ENCODE data around the gene ADI1.
"Not testable (repeated sequence)": the region's sequence is repeated elsewhere in the genome, so short reads cannot be mapped to it uniquely, and the experiment has no call there.

The ADI1 gene

GRCh38 chr2:3518496-3519254, 656 bp downstream of the ADI1 start:
- TF ChIP-seq, protein P1, sequence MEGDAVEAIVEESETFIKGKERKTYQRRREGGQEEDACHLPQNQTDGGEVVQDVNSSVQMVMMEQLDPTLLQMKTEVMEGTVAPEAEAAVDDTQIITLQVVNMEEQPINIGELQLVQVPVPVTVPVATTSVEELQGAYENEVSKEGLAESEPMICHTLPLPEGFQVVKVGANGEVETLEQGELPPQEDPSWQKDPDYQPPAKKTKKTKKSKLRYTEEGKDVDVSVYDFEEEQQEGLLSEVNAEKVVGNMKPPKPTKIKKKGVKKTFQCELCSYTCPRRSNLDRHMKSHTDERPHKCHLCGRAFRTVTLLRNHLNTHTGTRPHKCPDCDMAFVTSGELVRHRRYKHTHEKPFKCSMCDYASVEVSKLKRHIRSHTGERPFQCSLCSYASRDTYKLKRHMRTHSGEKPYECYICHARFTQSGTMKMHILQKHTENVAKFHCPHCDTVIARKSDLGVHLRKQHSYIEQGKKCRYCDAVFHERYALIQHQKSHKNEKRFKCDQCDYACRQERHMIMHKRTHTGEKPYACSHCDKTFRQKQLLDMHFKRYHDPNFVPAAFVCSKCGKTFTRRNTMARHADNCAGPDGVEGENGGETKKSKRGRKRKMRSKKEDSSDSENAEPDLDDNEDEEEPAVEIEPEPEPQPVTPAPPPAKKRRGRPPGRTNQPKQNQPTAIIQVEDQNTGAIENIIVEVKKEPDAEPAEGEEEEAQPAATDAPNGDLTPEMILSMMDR (IDR thresholded peaks at IDR 0.05; ENCODE audit: insufficient read depth, missing control alignments), result no peak
- DNase-seq (ENCODE audit: insufficient read length, low spot score), result peak; percentile 95
- FAIRE-seq, result no peak

DNA sequence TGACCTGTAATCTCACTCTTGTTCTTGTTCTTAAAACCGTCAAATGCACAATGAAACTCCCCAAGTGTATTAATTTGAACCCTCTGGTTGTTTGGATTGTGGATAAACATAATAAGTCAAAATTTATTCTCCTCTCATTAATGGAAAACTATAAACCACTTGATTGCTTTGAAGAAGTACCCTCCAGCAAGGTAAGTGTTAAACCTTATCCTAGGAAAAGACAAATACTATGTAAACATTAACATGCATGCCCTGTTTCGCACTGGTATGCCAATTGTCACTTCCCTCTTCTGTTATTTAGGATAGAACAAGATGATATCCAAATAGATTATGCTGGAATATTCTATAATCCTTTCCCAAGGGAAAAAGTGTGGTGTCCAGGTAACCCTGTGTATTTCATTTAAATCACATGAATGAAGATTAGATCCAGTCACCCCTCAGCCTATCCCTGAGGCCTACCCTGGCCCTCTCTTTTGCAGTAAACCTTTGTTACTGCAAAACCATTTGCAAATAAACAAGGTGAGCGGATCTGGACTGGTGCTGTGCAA, 1.3 kb downstream of the ADI1 start:
- DNase-seq (ENCODE audit: insufficient read length, low spot score), result no peak
- no peak for FAIRE-seq
- TF ChIP-seq, protein P1 (IDR thresholded peaks at IDR 0.05; ENCODE audit: insufficient read depth, missing control alignments), result no peak

DNA sequence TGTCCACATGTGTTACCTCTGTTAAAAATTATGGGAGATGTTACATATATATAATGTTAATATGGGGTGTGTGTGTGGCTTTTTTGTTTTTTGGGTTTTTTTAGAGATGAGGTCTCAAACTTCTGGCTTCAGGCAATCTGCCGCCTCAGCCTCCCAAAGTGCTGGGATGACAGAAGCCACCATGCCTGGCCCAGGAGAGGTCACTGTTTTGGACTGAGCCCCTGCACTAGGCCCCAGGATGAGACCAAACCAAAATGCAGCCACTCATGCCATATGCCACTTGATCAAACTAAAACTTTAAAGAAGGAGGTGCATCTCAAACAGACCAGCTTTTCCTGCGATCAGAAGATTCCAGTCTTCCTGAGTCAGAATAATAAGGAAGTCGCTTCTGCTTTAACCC, 2.5 kb downstream of the ADI1 start:
- TF ChIP-seq, protein P1 (IDR thresholded peaks at IDR 0.05; ENCODE audit: insufficient read depth, missing control alignments), result no peak
- no peak for FAIRE-seq
- DNase-seq (ENCODE audit: insufficient read length, low spot score), result no peak

- not testable (repeated sequence) for FAIRE-seq; DNase-seq (ENCODE audit: insufficient read length, low spot score)
Measured at GRCh38 chr2:3515438-3515837, 3.9 kb downstream of the ADI1 start.

DNA sequence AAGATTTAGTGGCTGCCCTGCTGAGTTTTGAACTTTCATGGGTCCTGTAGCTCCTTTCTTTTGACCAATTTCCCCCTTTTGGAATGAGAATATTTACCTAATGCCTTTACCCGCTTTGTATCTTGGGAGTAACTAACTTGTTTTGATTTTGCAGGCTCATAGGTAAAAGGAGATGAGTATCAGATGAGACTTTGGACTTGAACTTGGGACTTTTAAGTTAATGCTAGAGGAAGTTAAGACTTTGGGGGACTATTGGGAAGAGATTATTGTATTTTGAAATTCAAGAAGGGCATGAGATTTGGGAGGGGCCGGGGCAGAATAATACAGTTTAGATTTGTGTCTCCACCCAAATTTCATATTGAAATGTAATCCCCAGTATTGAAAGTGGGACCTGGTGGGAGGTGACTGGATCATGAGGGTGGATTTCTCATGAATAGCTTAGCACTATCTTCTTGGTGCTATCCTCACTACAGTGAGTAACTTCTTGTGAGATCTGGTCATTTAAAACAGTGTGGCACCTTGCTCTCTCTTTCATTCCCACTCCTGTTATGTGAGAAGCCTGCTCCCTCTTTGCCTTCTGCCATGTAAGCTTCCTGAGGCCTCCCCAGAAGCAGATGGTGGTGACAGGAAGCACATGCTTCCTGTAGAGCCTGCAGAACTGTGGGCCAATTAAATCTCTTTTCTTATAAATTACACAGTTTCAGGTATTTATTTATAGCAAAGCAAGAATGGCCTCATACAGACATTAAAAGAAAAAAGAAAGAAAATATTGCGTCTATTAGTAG, 6.1 kb downstream of the ADI1 start:
- DNase-seq (ENCODE audit: insufficient read length, low spot score) (no peak), FAIRE-seq (no peak)
- TF ChIP-seq, protein P1 (IDR thresholded peaks at IDR 0.05; ENCODE audit: insufficient read depth, missing control alignments), result no peak

GRCh38 chr2:3512086-3512485, 7.2 kb downstream of the ADI1 start:
- TF ChIP-seq, protein P1 (IDR thresholded peaks at IDR 0.05; ENCODE audit: insufficient read depth, missing control alignments), result no peak
- DNase-seq (ENCODE audit: insufficient read length, low spot score), result no peak
- FAIRE-seq, result no peak

DNA sequence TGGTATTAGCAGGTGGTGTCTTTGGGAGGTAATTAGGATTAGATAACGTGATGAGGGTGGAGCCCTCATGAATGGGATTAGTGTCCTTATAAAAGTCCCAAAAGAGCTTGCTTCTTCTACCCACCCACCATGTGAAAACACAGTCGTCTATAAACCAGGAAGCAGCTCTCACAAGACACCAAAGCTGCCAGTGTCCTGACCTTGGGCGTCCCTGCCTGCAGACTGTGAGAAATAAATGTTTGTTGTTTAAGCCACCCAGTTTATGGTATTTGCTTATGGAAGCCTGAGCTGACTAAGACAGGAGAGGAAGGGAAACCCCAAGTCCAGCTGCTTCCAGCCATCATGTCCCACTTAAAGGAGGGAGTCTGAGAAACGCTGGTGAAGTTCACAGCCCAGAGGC, 13.6 kb downstream of the ADI1 start:
- DNase-seq (ENCODE audit: insufficient read length, low spot score), result no peak
- FAIRE-seq, result no peak
- TF ChIP-seq, protein P1 (IDR thresholded peaks at IDR 0.05; ENCODE audit: insufficient read depth, missing control alignments), result no peak
